Right lobe of liver (tissue), 6 donors: ENCODE measurements around the gene INPP4B. TPM values are rescaled to one million over a fixed set of nuclear protein-coding genes. Genes with fewer than 3 reads are reported as not detected.
A peak's percentile ranks its signal among the peaks of the same experiment; 100 is the strongest.

Experiments used
- ATAC-seq, 4 donors: fragments of 200-7000 bp; cut with Tn5 transposase; one replicate each; pipeline ENCODE4 v1.9.1; 2020; ENCODE audit warnings: mild to moderate bottlenecking in 4 of 4, moderate library complexity in 4 of 4
- DNase-seq, 3 donors: peaks; one replicate each; pipeline ENCODE4 v3.0.0-alpha.2; 2020
- H3K27ac ChIP-seq, 3 donors: fragments of 200-600 bp; one replicate each; pipeline ENCODE4 v1.8.0; 2022
- H3K27me3 ChIP-seq, 2 donors: fragments of 200-600 bp; one replicate each; pipeline ENCODE4 v1.8.0; 2022
- H3K36me3 ChIP-seq, 4 donors: fragments of 200-600 bp; sonication (generic) in 1 of 4; one replicate each; pipeline versions ENCODE4 v1.5.1 to v1.8.0; 2017 to 2022; ENCODE audit warnings: control low read depth in 1 of 4
- H3K4me1 ChIP-seq, 4 donors: fragments of 200-600 bp; sonication (generic) in 1 of 4; one replicate each; pipeline versions ENCODE4 v1.5.1 to v1.8.0; 2017 to 2022; ENCODE audit warnings: control low read depth in 1 of 4
- H3K4me3 ChIP-seq, 3 donors: fragments of 200-600 bp; one replicate each; pipeline ENCODE4 v1.8.0; 2022
- H3K9me3 ChIP-seq, 4 donors: fragments of 200-600 bp; sonication (generic) in 1 of 4; one replicate each; pipeline versions ENCODE4 v1.5.1 to v1.8.0; 2017 to 2022; ENCODE audit warnings: control low read depth in 1 of 4
- CTCF ChIP-seq, 4 donors: fragments of 200-600 bp in 3 of 4; fragments of 450-650 bp in 1 of 4; IDR thresholded peaks; one replicate each; pipeline versions ENCODE4 v1.5.1 to v1.8.0; 2016 to 2022; ENCODE audit warnings: antibody characterized with exemption in 4 of 4, mild to moderate bottlenecking in 2 of 4
- POLR2A ChIP-seq: fragments of 450-650 bp; IDR thresholded peaks from one replicate; pipeline ENCODE4 v1.6.1; 2017; ENCODE audit warnings: antibody characterized with exemption, mild to moderate bottlenecking
- WGBS: methylation state at CpG from one replicate; pipeline ENCODE4 v1.1.6; 2018; ENCODE audit warnings: low coverage, low lambda C conversion rate; ENCODE audit not compliant: insufficient coverage; ENCODE audit errors: missing lambda C conversion rate; 5-methylcytosine and 5-hydroxymethylcytosine counted together
- intact Hi-C, 2 donors: fragments of 100-400 bp; cut with DNase I; formaldehyde crosslinking; loops; one replicate each; pipeline versions ENCODE4 v1.11.2 to v1.14.1; 2022
- total RNA-seq, 6 experiments: library from RNA; depleted of rRNA in 2 of 6; stranded (reverse); fragments of >200 nt in 2 of 6; fragmentation: NEBNext Ultra II Directional in 3 of 6; extraction: Animal tissue kit (Norgen Biotek cat#: 25700) in 3 of 6; gene quantifications; one replicate each; pipeline versions ENCODE4 v1.1.0 to v1.2.4, GENCODE V29; 2016 to 2023
- donor health status: DM: no; HTN: yes; CAD: no.
- donor health status: DM: no; HTN: no; CAD: no.
- donor health status: DM: no; HTN: no; CAD: no.
- donor health status: DM: no; HTN: yes; CAD: no.
- donor health status: DM: no; HTN: yes; CAD: no.

The INPP4B gene
- total RNA-seq, 6 experiments from 2014 or later, result 0.73 to 5.0 (median 1.6) TPM

DNA sequence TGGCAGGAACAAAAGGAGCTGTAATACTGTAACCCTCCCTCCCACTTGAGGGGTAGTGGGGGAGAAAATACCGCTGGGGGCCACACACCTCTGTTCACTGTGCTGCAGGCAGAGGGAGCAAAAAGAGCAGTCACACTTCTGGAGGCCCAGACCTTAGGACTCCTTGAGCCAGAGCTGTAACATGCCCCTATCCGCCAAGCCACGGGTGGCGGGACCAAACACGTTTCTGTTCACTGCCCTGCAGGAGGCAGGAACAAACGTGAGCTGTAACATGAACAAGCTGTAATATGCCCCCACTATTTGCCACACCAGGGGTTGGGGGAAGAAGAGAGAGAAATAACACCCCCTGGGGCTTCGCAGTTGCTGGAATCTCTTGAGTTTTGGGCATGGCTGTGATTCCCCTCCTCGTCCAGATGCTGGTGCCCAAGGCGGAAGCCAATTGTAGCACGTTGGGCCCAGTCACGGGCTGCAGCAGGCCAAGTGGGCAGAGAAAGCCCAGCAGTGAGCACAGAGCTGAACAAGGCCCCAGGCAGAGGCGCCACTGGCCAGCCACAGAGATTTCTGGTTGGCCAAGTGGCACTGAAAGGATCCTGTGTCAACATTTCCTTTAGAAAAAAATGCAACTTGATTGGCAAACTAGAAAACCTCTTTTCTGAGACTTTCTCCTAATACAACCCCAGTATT is 509.7 kb downstream of the INPP4B start:
- H3K36me3 ChIP-seq, result no peaks in the 10 kb centered on the region
- DNase-seq, result no peak
- 70% methylated on average over 5 of the region's 12 CpGs for WGBS
- no peak overlapping the region for H3K4me3 ChIP-seq
- H3K27me3 ChIP-seq, result no peaks in the 10 kb centered on the region
- no peak for TF ChIP-seq CTCF (IDR thresholded peaks at IDR 0.05)
- TF ChIP-seq POLR2A, result no peak
- no peak overlapping the region for H3K27ac ChIP-seq
- intact Hi-C loops, result no loop called here
- H3K4me1 ChIP-seq, result no peaks in the 10 kb centered on the region
- H3K9me3 ChIP-seq, result no peaks in the 10 kb centered on the region
- no peak for ATAC-seq

GRCh38 chr4:142334931-142335330 is 511.2 kb downstream of the INPP4B start:
- no peak for ATAC-seq
- TF ChIP-seq POLR2A, result no peak
- TF ChIP-seq CTCF (IDR thresholded peaks at IDR 0.05), result no peak
- intact Hi-C loops, result no loop called here

DNA sequence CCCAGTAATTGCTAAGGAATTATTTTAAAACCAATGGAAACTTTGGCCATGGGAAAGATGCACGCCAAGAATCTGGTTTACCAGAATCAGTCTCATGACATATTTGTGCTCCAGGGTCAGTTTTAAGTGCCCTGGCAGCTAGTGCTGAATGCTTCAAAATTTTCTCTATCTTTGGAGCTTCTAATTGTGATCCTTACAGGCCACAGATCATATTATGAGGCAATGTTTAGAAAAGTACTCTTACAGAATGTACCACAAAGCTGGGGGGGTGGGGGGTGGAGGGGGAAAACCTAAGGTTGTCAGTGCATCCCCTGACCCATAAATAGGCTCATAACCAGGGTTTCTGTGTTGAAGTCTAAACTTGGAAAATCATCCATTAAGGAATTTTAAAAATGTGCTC is 514.5 kb downstream of the INPP4B start:
- no peaks in the 10 kb centered on the region for H3K36me3 ChIP-seq
- no peaks in the 10 kb centered on the region for H3K9me3 ChIP-seq
- ATAC-seq (peak in 2 of 4 donors; percentile 13 to 18), DNase-seq (no peak)
- no peaks in the 10 kb centered on the region for H3K4me1 ChIP-seq
- H3K4me3 ChIP-seq, result no peak overlapping the region
- WGBS, result 67% methylated on average over 1 of the region's 1 CpG
- intact Hi-C loops, result no loop called here
- no peak for TF ChIP-seq POLR2A
- no peak for TF ChIP-seq CTCF (IDR thresholded peaks at IDR 0.05)
- H3K27ac ChIP-seq, result no peak overlapping the region
- no peaks in the 10 kb centered on the region for H3K27me3 ChIP-seq

More at GRCh38 chr4:142334931-142335330, 511.2 kb downstream of the INPP4B start:
- Histone ChIP-seq H3K9me3 (no peaks in the 10 kb centered on the region), H3K36me3 (no peaks in the 10 kb centered on the region), H3K4me1 (no peaks in the 10 kb centered on the region), H3K27ac (no peak overlapping the region), H3K27me3 (no peaks in the 10 kb centered on the region), H3K4me3 (no peak overlapping the region)
- no peak for DNase-seq

DNA sequence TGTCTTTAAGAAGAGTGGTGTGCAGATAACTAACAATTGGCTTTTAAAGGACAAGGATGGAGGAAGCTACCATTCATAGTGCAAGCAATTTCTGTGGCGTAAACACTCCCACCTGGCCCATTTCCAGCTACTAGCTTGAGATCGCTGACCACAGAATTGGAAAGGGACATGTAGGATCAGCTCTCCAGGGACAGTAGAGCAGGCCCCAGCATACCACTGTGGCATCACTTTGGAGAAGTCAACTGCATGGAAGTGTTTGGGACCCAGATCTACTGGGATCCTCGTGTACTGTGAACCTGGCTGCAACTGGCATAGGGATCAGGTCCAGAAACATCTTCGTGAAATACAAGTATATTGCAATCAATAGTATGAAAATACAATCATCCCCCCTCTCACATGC is 515.0 kb downstream of the INPP4B start:
- no peak overlapping the region for H3K4me3 ChIP-seq
- H3K9me3 ChIP-seq, result no peaks in the 10 kb centered on the region
- H3K27me3 ChIP-seq, result no peaks in the 10 kb centered on the region
- TF ChIP-seq POLR2A (no peak), CTCF (IDR thresholded peaks at IDR 0.05) (no peak)
- no peaks in the 10 kb centered on the region for H3K4me1 ChIP-seq
- WGBS, result 55% methylated on average over 3 of the region's 4 CpGs
- H3K27ac ChIP-seq, result no peak overlapping the region
- DNase-seq (no peak), ATAC-seq (peak in 2 of 4 donors; percentile 24 to 44)
- intact Hi-C loops, result no loop called here
- no peaks in the 10 kb centered on the region for H3K36me3 ChIP-seq

DNA sequence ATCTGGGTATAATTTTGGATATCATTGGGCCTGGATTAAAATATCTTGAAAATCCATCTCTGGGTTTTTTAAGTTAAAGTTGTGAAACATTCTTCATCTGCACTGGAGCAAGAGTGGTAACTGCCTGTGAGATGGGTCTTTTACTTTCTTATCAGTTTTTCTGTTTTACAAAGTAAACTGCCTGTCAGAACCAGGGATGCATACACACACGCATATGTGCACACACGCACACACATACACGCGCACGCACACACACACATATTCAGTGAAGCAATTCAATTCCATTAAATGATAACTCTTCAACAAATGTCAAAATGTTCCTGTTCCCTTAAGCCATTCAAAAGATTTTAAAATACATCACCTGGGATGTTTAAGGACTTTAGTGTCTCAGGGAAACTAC is 515.8 kb downstream of the INPP4B start:
- Histone ChIP-seq H3K9me3 (no peaks in the 10 kb centered on the region), H3K4me3 (no peak overlapping the region), H3K27ac (peak overlapping the region in 1 of 3 donors; percentile 16), H3K4me1 (no peaks in the 10 kb centered on the region), H3K36me3 (no peaks in the 10 kb centered on the region), H3K27me3 (no peaks in the 10 kb centered on the region)
- DNase-seq (no peak), ATAC-seq (no peak)
- TF ChIP-seq POLR2A (no peak), CTCF (IDR thresholded peaks at IDR 0.05) (no peak)
- intact Hi-C loops, result no loop called here
- 93% methylated on average over 5 of the region's 5 CpGs for WGBS
